AG09319 (cell line): ENCODE measurements around the gene MYH15.
"Not testable (repeated sequence)": the region's sequence is repeated elsewhere in the genome, so short reads cannot be mapped to it uniquely, and the experiment has no call there.

ENCODE experiments used
- DNase-seq: peaks from one replicate; pipeline ENCODE4 v3.0.0-alpha.2; 2010; ENCODE audit warnings: low read depth; ENCODE audit errors: extremely low read depth
- CTCF ChIP-seq: IDR thresholded peaks from 2 replicates; pipeline ENCODE4 v1.5.1; 2011; ENCODE audit warnings: low read depth, mild to moderate bottlenecking, inconsistent platforms, low read length, moderate library complexity

Gene MYH15

GRCh38 chr3:108387063-108387462, 123.3 kb downstream of the MYH15 start:
- no peak for TF ChIP-seq CTCF
- no peak for DNase-seq

GRCh38 chr3:108383306-108383705, 127.1 kb downstream of the MYH15 start:
- TF ChIP-seq CTCF, result no peak
- no peak for DNase-seq

GRCh38 chr3:108381529-108382140, 128.8 kb downstream of the MYH15 start:
- TF ChIP-seq CTCF, result no peak
- DNase-seq, result no peak

- TF ChIP-seq CTCF, result no peak
- no peak for DNase-seq
Measured at GRCh38 chr3:108380128-108380795, 130.1 kb downstream of the MYH15 start.

GRCh38 chr3:108378952-108379342, 131.4 kb downstream of the MYH15 start:
- not testable (repeated sequence) for DNase-seq

- no peak for TF ChIP-seq CTCF
- no peak for DNase-seq
Measured at GRCh38 chr3:108378153-108378951, 132.0 kb downstream of the MYH15 start.

GRCh38 chr3:108377384-108377783, 133.0 kb downstream of the MYH15 start:
- no peak for DNase-seq
- TF ChIP-seq CTCF, result no peak
